ENCODE data around the gene SHISAL2B. TPM values are rescaled to one million over a fixed set of nuclear protein-coding genes. Genes with fewer than 3 reads are reported as not detected.

The SHISAL2B gene
- total and polyA plus RNA-seq, 8 donors: 0.45 to 15.2 (median 8.1) TPM; not detected in 1

DNA sequence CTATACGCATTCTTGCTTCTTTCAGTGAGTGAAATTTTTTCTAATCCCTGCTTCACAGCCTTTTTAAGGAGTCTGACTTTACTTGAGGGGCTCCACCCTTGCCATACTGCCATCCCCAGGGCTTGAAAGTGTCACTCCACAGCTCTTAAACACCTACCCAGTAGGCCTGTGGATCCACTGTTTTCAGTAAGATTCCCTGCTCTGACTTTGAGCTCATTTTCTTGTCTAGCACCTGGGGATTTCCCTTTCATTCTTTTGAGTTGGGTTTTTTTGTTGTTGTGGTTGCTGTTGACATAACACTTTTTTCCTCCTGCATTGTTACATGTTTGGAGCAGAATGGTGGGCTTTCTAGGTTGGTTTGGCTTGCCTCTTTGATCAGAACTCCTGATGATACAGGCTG lies 54.6 kb downstream of the SHISAL2B start:
- H3K9me3 ChIP-seq: no peaks in the 10 kb centered on the region
- H3K36me3 ChIP-seq: peaks cover 0 to 11% of the 10 kb centered on the region in 2 donors
- ATAC-seq (no peak), DNase-seq (no peak)
- intact Hi-C loops (cut with DNase I): no loop called here
- TF ChIP-seq, protein P1, sequence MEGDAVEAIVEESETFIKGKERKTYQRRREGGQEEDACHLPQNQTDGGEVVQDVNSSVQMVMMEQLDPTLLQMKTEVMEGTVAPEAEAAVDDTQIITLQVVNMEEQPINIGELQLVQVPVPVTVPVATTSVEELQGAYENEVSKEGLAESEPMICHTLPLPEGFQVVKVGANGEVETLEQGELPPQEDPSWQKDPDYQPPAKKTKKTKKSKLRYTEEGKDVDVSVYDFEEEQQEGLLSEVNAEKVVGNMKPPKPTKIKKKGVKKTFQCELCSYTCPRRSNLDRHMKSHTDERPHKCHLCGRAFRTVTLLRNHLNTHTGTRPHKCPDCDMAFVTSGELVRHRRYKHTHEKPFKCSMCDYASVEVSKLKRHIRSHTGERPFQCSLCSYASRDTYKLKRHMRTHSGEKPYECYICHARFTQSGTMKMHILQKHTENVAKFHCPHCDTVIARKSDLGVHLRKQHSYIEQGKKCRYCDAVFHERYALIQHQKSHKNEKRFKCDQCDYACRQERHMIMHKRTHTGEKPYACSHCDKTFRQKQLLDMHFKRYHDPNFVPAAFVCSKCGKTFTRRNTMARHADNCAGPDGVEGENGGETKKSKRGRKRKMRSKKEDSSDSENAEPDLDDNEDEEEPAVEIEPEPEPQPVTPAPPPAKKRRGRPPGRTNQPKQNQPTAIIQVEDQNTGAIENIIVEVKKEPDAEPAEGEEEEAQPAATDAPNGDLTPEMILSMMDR (IDR thresholded peaks at IDR 0.05): no peak
- H3K4me3 ChIP-seq: no peak overlapping the region
- H3K4me1 ChIP-seq: no peaks in the 10 kb centered on the region
- H3K27ac ChIP-seq: no peak overlapping the region
- H3K27me3 ChIP-seq: no peaks in the 10 kb centered on the region

DNA sequence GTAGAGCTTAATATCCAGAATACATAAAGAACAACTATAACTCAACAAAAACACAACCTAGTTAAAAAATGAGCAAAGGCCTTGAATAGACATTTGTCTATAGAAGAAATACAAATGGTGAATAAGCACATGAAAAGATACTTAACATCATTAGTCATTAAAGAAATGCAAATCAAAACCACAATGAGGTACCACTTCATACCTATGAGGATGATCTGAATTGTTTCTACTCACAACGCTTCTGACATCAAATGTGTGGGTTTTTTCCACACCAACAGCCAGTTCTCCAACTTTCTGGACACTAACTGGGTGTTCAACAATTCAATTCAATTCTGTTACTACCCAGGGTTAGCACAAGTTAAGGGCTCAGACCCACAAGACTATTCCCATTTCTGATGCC lies 56.1 kb downstream of the SHISAL2B start:
- TF ChIP-seq, protein P1 (IDR thresholded peaks at IDR 0.05): no peak
- intact Hi-C loops (cut with DNase I): no loop called here
- H3K9me3 ChIP-seq: no peaks in the 10 kb centered on the region
- DNase-seq: no peak
- no peaks in the 10 kb centered on the region for H3K27me3 ChIP-seq
- no peak for ATAC-seq
- H3K36me3 ChIP-seq: peaks cover 0 to 4% of the 10 kb centered on the region in 2 donors
- H3K4me1 ChIP-seq: no peaks in the 10 kb centered on the region
- no peak overlapping the region for H3K27ac ChIP-seq
- no peak overlapping the region for H3K4me3 ChIP-seq

DNA sequence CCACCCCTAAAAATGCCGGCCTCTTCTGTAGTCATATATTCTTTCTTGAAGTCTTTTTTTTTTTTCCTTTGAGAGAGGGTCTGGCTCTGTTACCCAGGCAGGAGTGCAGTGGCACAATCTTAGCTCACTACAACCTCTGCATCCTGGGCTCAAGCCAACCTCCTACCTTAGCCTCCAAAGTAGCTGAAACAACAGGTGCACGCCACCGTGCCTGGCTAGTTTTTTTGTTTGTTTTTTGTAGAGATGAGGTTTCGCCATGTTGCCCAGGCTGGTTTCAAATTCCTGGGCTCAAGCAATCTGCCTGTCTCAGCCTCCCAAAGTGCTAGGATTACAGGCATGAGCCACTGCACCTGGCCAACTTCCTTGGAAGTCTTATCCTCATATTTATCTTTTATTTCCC lies 59.1 kb downstream of the SHISAL2B start:
- TF ChIP-seq, protein P1 (IDR thresholded peaks at IDR 0.05): no peak
- Histone ChIP-seq H3K36me3 (peaks cover 0 to 10% of the 10 kb centered on the region in 2 donors), H3K4me3 (no peak overlapping the region), H3K27ac (no peak overlapping the region), H3K4me1 (no peaks in the 10 kb centered on the region), H3K27me3 (no peaks in the 10 kb centered on the region), H3K9me3 (no peaks in the 10 kb centered on the region)
- ATAC-seq (no peak), DNase-seq (no peak)
- intact Hi-C loops (cut with DNase I): no loop called here

DNA sequence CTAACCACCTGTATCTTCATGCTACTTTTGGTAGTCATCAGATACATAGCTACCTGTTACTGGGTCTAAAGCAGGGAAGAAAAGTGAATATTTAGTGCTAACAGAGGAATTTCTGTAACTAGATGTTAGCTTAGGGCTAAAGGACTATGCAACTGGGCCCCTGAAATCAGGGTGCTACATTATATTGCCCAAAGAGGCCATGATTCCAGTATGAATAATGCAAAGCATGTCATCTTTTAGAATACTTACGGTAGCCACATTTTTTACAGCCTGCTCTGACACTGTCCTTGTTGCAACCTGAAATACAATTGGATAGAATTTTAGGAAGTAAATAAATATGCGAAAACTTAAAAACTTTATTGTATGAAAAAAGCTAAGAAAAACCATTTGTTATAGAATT lies 63.8 kb downstream of the SHISAL2B start:
- ATAC-seq: no peak
- Histone ChIP-seq H3K9me3 (no peaks in the 10 kb centered on the region), H3K36me3 (peaks cover 0 to 7% of the 10 kb centered on the region in 2 donors), H3K27ac (no peak overlapping the region), H3K4me3 (no peak overlapping the region), H3K27me3 (no peaks in the 10 kb centered on the region), H3K4me1 (peaks cover 0 to 3% of the 10 kb centered on the region in 2 donors)
- no peak for DNase-seq
- intact Hi-C loops (cut with DNase I): no loop called here
- TF ChIP-seq, protein P1 (IDR thresholded peaks at IDR 0.05): no peak

DNA sequence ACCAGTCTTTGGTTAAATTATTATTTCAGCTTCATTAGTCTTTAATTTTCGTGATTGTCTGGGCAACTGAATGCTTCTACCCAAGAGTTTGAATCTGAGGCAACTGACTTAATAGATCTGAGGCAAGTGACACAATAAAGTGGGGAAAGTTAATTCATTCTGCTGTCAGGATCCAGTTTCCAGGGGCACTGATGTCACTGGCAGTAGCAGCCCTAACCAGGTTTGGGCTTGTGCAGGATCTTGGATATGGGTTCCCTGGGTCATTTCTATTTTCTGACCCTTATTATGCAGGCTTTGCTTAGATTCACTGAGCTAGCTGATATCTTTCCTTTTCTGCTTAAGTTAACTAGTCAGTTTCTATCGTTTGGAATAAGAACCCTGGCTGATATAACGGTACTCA lies 68.6 kb downstream of the SHISAL2B start:
- Histone ChIP-seq H3K4me1 (peaks cover 0 to 5% of the 10 kb centered on the region in 2 donors), H3K36me3 (peaks cover 0 to 13% of the 10 kb centered on the region in 2 donors), H3K27me3 (no peaks in the 10 kb centered on the region), H3K27ac (no peak overlapping the region), H3K9me3 (no peaks in the 10 kb centered on the region), H3K4me3 (no peak overlapping the region)
- ATAC-seq (no peak), DNase-seq (no peak)
- intact Hi-C loops (cut with DNase I): no loop called here
- TF ChIP-seq, protein P1 (IDR thresholded peaks at IDR 0.05): no peak
